DOHH2 (cell line): ENCODE results near the gene CRELD2.

Experiments used
- H3F3A ChIP-seq: fragments of 200-600 bp; sonication (generic), shearing (Covaris generic); 2 replicates; pipeline ENCODE4 v1.6.0; 2016; ENCODE audit warnings: antibody characterized with exemption, mild to moderate bottlenecking; ENCODE audit not compliant: control insufficient read depth, insufficient read depth
- H3K27ac ChIP-seq: fragments of 200-600 bp; sonication (generic); 2 replicates; pipeline ENCODE4 v1.5.1; 2014; ENCODE audit warnings: low read depth, mild to moderate bottlenecking, low read length, moderate library complexity
- H3K27me3 ChIP-seq: fragments of 200-600 bp; sonication (generic); 2 replicates; pipeline ENCODE4 v1.6.1; 2014; ENCODE audit warnings: mild to moderate bottlenecking, low read length, mixed read lengths; ENCODE audit not compliant: control insufficient read depth
- H3K36me3 ChIP-seq: fragments of 200-600 bp; sonication (generic); 2 replicates; pipeline ENCODE4 v1.6.1; 2014; ENCODE audit warnings: mild to moderate bottlenecking, low read length, moderate library complexity, mixed read lengths; ENCODE audit not compliant: control insufficient read depth
- H3K4me1 ChIP-seq: fragments of 200-600 bp; sonication (generic); 2 replicates; pipeline ENCODE4 v1.6.1; 2014; ENCODE audit warnings: mild to moderate bottlenecking, low read length, mixed read lengths; ENCODE audit not compliant: control insufficient read depth
- H3K4me2 ChIP-seq: fragments of 200-600 bp; sonication (generic); 2 replicates; pipeline ENCODE4 v1.6.0; 2014; ENCODE audit warnings: mild to moderate bottlenecking, low read length, moderate library complexity
- H3K4me3 ChIP-seq: fragments of 200-600 bp; sonication (generic); 2 replicates; pipeline ENCODE4 v1.5.1; 2014; ENCODE audit warnings: mild to moderate bottlenecking, low read length, mixed read lengths
- H3K79me2 ChIP-seq: fragments of 200-600 bp; sonication (generic); 2 replicates; pipeline ENCODE4 v1.6.1; 2014; ENCODE audit warnings: mild to moderate bottlenecking, low read length, mixed read lengths; ENCODE audit not compliant: control insufficient read depth
- H3K9me2 ChIP-seq: fragments of 200-600 bp; sonication (generic); replicated peaks from 2 replicates; pipeline ENCODE4 v1.6.1; 2014; ENCODE audit warnings: mild to moderate bottlenecking, low read length, mixed read lengths; ENCODE audit not compliant: control insufficient read depth
- H3K9me3 ChIP-seq: fragments of 200-600 bp; sonication (generic); 2 replicates; pipeline ENCODE4 v1.6.1; 2014; ENCODE audit warnings: antibody characterized with exemption, low read length, mixed read lengths; ENCODE audit not compliant: control insufficient read depth, insufficient read depth
- H4K20me1 ChIP-seq: fragments of 200-600 bp; sonication (generic); 2 replicates; pipeline ENCODE4 v1.6.0; 2014; ENCODE audit warnings: low read depth, mild to moderate bottlenecking, antibody characterized with exemption, low read length, moderate library complexity; ENCODE audit not compliant: control insufficient read depth, insufficient read depth
- CTCF ChIP-seq: fragments of 200-600 bp; sonication (generic); IDR thresholded peaks from one replicate; pipeline ENCODE4 v1.5.1; 2014; ENCODE audit warnings: antibody characterized with exemption, mild to moderate bottlenecking, low read depth, low read length; ENCODE audit not compliant: poor library complexity, severe bottlenecking
- EZH2phosphoT487 ChIP-seq: fragments of 200-600 bp; sonication (generic); IDR thresholded peaks from 2 replicates; pipeline ENCODE4 v1.6.1; 2017; ENCODE audit warnings: borderline replicate concordance, mild to moderate bottlenecking, antibody characterized with exemption, low read length, moderate library complexity, mixed read lengths

The CRELD2 gene

DNA sequence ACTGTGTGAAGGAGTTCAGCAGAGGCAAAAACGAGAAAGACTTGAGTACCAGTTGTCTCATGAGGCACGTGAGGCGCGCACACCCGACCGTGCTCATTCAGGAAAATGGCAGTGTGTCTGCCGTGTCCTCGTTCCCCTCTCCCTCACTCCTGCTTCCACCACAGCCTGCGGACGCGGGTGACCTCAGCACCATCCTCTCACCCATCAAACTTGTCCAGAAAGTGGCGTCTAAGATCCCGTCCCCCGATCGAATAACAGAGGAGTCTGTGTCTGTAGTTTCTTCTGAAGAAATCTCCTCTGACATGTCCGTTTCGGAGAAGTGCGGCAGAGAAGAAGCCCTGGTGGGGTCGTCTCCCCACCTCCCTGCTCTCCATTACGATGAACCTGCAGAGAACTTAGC is 34.4 kb upstream of the CRELD2 start:
- Histone ChIP-seq H3K4me2 (no peak overlapping the region), H3K79me2 (peaks cover 94% of the 10 kb centered on the region), H3K9me2 (no peaks in the 10 kb centered on the region), H3K4me3 (no peak overlapping the region), H3K27me3 (no peaks in the 10 kb centered on the region), H3F3A (no peaks in the 10 kb centered on the region), H3K36me3 (peaks cover 72% of the 10 kb centered on the region), H3K9me3 (no peaks in the 10 kb centered on the region), H3K4me1 (no peaks in the 10 kb centered on the region), H3K27ac (no peak overlapping the region), H4K20me1 (no peaks in the 10 kb centered on the region; the same call in 1 of the 2 replicates)
- TF ChIP-seq EZH2phosphoT487 (no peak), CTCF (no peak)

DNA sequence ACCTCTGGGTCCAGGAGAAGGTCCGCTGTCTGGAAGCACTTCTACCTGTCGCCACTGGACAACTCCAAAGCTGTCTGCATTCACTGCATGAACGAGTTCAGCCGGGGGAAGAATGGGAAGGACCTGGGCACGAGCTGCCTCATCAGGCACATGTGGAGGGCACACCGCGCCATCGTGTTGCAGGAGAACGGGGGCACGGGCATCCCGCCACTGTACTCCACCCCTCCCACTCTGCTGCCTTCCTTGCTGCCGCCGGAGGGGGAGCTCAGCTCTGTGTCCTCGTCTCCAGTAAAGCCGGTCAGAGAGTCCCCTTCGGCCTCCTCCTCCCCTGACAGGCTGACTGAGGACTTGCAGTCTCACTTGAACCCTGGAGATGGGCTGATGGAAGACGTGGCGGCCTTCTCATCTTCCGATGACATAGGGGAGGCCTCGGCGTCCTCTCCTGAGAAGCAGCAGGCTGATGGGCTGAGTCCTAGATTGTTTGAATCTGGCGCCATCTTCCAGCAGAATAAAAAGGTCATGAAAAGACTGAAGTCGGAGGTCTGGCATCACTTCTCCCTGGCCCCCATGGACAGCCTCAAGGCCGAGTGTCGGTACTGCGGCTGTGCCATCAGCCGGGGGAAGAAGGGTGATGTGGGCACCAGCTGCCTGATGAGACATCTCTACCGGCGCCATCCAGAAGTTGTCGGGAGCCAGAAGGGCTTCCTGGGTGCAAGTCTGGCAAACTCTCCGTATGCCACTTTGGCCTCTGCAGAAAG is 33.8 kb upstream of the CRELD2 start:
- Histone ChIP-seq H3K9me3 (no peaks in the 10 kb centered on the region), H3K36me3 (peaks cover 78% of the 10 kb centered on the region)

DNA sequence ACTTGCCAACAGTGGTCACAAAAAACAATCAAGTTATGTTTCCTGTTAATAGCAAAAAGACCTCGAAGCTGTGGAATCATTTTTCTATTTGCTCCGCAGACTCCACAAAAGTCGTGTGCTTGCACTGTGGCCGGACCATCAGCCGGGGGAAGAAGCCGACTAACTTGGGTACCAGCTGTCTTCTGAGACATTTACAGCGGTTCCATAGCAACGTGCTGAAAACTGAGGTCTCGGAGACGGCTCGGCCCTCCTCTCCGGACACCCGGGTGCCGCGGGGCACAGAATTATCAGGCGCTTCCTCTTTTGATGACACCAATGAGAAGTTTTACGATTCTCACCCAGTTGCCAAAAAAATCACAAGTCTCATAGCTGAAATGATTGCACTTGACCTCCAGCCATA is 33.2 kb upstream of the CRELD2 start:
- Histone ChIP-seq H4K20me1 (no peaks in the 10 kb centered on the region; the same call in 1 of the 2 replicates), H3K9me2 (no peaks in the 10 kb centered on the region), H3F3A (no peaks in the 10 kb centered on the region), H3K4me3 (no peak overlapping the region), H3K79me2 (peaks cover 91% of the 10 kb centered on the region), H3K4me2 (no peak overlapping the region), H3K9me3 (no peaks in the 10 kb centered on the region), H3K27ac (no peak overlapping the region), H3K4me1 (no peaks in the 10 kb centered on the region), H3K27me3 (no peaks in the 10 kb centered on the region), H3K36me3 (peaks cover 83% of the 10 kb centered on the region)
- TF ChIP-seq EZH2phosphoT487: no peak

More for the DNA sequence above, 33.8 kb upstream of the CRELD2 start:
- Histone ChIP-seq H3K27me3 (no peaks in the 10 kb centered on the region), H4K20me1 (no peaks in the 10 kb centered on the region; the same call in 1 of the 2 replicates), H3K4me1 (no peaks in the 10 kb centered on the region), H3F3A (no peaks in the 10 kb centered on the region), H3K4me2 (no peak overlapping the region), H3K9me2 (no peaks in the 10 kb centered on the region), H3K79me2 (peaks cover 96% of the 10 kb centered on the region), H3K27ac (no peak overlapping the region), H3K4me3 (no peak overlapping the region)
- TF ChIP-seq CTCF (no peak), EZH2phosphoT487 (no peak)

DNA sequence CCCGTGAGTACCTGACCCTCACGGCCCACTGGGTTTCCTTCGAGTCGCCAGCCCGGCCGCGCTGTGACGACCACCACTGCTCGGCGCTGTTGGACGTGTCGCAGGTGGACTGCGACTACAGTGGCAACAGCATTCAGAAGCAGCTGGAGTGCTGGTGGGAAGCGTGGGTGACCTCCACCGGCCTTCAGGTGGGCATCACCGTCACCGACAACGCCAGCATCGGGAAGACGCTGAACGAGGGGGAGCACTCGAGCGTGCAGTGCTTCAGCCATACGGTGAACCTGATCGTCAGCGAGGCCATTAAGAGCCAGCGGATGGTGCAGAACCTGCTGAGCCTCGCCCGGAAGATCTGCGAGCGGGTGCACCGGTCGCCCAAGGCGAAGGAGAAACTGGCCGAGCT is 32.6 kb upstream of the CRELD2 start:
- Histone ChIP-seq H3K9me2 (no peaks in the 10 kb centered on the region), H3F3A (no peaks in the 10 kb centered on the region), H3K79me2 (peaks cover 85% of the 10 kb centered on the region), H3K9me3 (no peaks in the 10 kb centered on the region), H3K4me3 (no peak overlapping the region), H3K27me3 (no peaks in the 10 kb centered on the region), H3K27ac (no peak overlapping the region), H3K4me2 (no peak overlapping the region), H3K36me3 (peaks cover 85% of the 10 kb centered on the region), H3K4me1 (no peaks in the 10 kb centered on the region), H4K20me1 (no peaks in the 10 kb centered on the region; the same call in 1 of the 2 replicates)
- TF ChIP-seq EZH2phosphoT487 (no peak), CTCF (no peak)
